Measurements from ENCODE around the gene DEFB131B. TPM values are rescaled to one million over a fixed set of nuclear protein-coding genes. Genes with fewer than 3 reads are reported as not detected.
A peak's percentile ranks its signal among the peaks of the same experiment; 100 is the strongest.
"Not testable (repeated sequence)": the region's sequence is repeated elsewhere in the genome, so short reads cannot be mapped to it uniquely, and the experiment has no call there.

DEFB131B gene
- total RNA-seq, 1 experiment from 2014 or later = not detected

- H3F3A ChIP-seq (ENCODE audit: insufficient read depth, low read depth); H3K9me3 ChIP-seq (ENCODE audit: insufficient read depth, low read depth); BruUV-seq (replicated peaks); H3K4me1 ChIP-seq (replicated peaks; ENCODE audit: insufficient read depth); H3K79me2 ChIP-seq (ENCODE audit: low read depth); H3K4me2 ChIP-seq; POLR2A ChIA-PET (ENCODE audit: unreplicated experiment); intact Hi-C loops (cut with micrococcal nuclease; ENCODE audit: unreplicated experiment); CTCF ChIA-PET; H4K20me1 ChIP-seq (ENCODE audit: insufficient read depth); H2AFZ ChIP-seq; H3K4me3 ChIP-seq; H3K27me3 ChIP-seq (ENCODE audit: insufficient read depth, low read depth); H3K27ac ChIP-seq; H3K36me3 ChIP-seq (ENCODE audit: low read depth); H3K9me2 ChIP-seq (ENCODE audit: insufficient read depth): not testable (repeated sequence)
- peak; percentile 44 to 75 for DNase-seq
- peak; percentile 70 for TF ChIP-seq CTCF (conservative IDR thresholded peaks at IDR 0.05)
Observed at GRCh38 chr11:71863978-71864627, 14.2 kb upstream of the DEFB131B start.

GRCh38 chr11:71867209-71867608 is 11.0 kb upstream of the DEFB131B start:
- H3F3A ChIP-seq (ENCODE audit: insufficient read depth, low read depth); CTCF ChIA-PET; H3K27ac ChIP-seq; POLR2A ChIA-PET (ENCODE audit: unreplicated experiment); BruUV-seq (replicated peaks); H3K36me3 ChIP-seq (ENCODE audit: low read depth); H3K9me2 ChIP-seq (ENCODE audit: insufficient read depth); H3K4me3 ChIP-seq; H3K79me2 ChIP-seq (ENCODE audit: low read depth); DNase-seq; H2AFZ ChIP-seq; H3K4me1 ChIP-seq (replicated peaks; ENCODE audit: insufficient read depth); H4K20me1 ChIP-seq (ENCODE audit: insufficient read depth); H3K9me3 ChIP-seq (ENCODE audit: insufficient read depth, low read depth); H3K27me3 ChIP-seq (ENCODE audit: insufficient read depth, low read depth); intact Hi-C loops (cut with micrococcal nuclease; ENCODE audit: unreplicated experiment); H3K4me2 ChIP-seq: not testable (repeated sequence)

GRCh38 chr11:71869931-71870330 is 8.3 kb upstream of the DEFB131B start:
- H3K36me3 ChIP-seq (ENCODE audit: low read depth); H3K27me3 ChIP-seq (ENCODE audit: insufficient read depth, low read depth); H3K9me2 ChIP-seq (ENCODE audit: insufficient read depth); H3F3A ChIP-seq (ENCODE audit: insufficient read depth, low read depth); BruUV-seq (replicated peaks); DNase-seq; H3K27ac ChIP-seq; H3K9me3 ChIP-seq (ENCODE audit: insufficient read depth, low read depth); H3K4me3 ChIP-seq; H3K4me2 ChIP-seq; H3K4me1 ChIP-seq (replicated peaks; ENCODE audit: insufficient read depth); intact Hi-C loops (cut with micrococcal nuclease; ENCODE audit: unreplicated experiment); POLR2A ChIA-PET (ENCODE audit: unreplicated experiment); H2AFZ ChIP-seq; H4K20me1 ChIP-seq (ENCODE audit: insufficient read depth); H3K79me2 ChIP-seq (ENCODE audit: low read depth); CTCF ChIA-PET: not testable (repeated sequence)

- H3F3A ChIP-seq (ENCODE audit: insufficient read depth, low read depth); CTCF ChIA-PET; H3K79me2 ChIP-seq (ENCODE audit: low read depth); H3K4me2 ChIP-seq; H3K9me3 ChIP-seq (ENCODE audit: insufficient read depth, low read depth); H2AFZ ChIP-seq; BruUV-seq (replicated peaks); H3K4me1 ChIP-seq (replicated peaks; ENCODE audit: insufficient read depth); intact Hi-C loops (cut with micrococcal nuclease; ENCODE audit: unreplicated experiment); H3K27me3 ChIP-seq (ENCODE audit: insufficient read depth, low read depth); H3K36me3 ChIP-seq (ENCODE audit: low read depth); H3K9me2 ChIP-seq (ENCODE audit: insufficient read depth); H4K20me1 ChIP-seq (ENCODE audit: insufficient read depth); DNase-seq; POLR2A ChIA-PET (ENCODE audit: unreplicated experiment); H3K4me3 ChIP-seq; H3K27ac ChIP-seq: not testable (repeated sequence)
Observed at GRCh38 chr11:71870661-71871060, 7.6 kb upstream of the DEFB131B start.

DNA sequence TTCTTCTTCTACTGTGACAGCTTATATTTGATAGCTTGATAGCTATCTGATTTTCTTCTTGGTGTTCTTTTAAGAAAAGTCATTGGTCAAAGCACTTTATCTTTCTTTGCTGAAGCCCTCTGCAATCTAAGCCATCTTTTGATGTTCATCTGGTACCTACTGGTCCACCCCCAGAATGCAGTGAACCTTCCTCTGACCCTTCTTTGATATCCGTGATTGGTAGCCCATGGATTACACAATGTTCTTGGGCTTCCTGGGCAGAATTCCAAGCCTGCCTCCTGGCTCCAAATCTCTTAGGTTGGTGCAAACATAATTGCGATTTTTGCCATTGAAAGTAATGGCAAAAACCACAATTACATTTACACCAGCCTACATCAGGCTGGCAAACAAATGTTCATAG is 2.0 kb upstream of the DEFB131B start:
- H3K4me2 ChIP-seq; BruUV-seq (replicated peaks); intact Hi-C loops (cut with micrococcal nuclease; ENCODE audit: unreplicated experiment); H3K36me3 ChIP-seq (ENCODE audit: low read depth); H4K20me1 ChIP-seq (ENCODE audit: insufficient read depth); H3K9me3 ChIP-seq (ENCODE audit: insufficient read depth, low read depth); H3K79me2 ChIP-seq (ENCODE audit: low read depth); H3F3A ChIP-seq (ENCODE audit: insufficient read depth, low read depth); H3K27me3 ChIP-seq (ENCODE audit: insufficient read depth, low read depth); H3K4me3 ChIP-seq; H3K27ac ChIP-seq; H2AFZ ChIP-seq; H3K9me2 ChIP-seq (ENCODE audit: insufficient read depth); POLR2A ChIA-PET (ENCODE audit: unreplicated experiment); DNase-seq; H3K4me1 ChIP-seq (replicated peaks; ENCODE audit: insufficient read depth); CTCF ChIA-PET: not testable (repeated sequence)

- H2AFZ ChIP-seq; H3K9me3 ChIP-seq (ENCODE audit: insufficient read depth, low read depth); H3K27me3 ChIP-seq (ENCODE audit: insufficient read depth, low read depth); H3K9me2 ChIP-seq (ENCODE audit: insufficient read depth); intact Hi-C loops (cut with micrococcal nuclease; ENCODE audit: unreplicated experiment); DNase-seq; H3K4me2 ChIP-seq; POLR2A ChIA-PET (ENCODE audit: unreplicated experiment); BruUV-seq (replicated peaks); H3K79me2 ChIP-seq (ENCODE audit: low read depth); H3K4me3 ChIP-seq; H3F3A ChIP-seq (ENCODE audit: insufficient read depth, low read depth); H3K27ac ChIP-seq; H3K36me3 ChIP-seq (ENCODE audit: low read depth); CTCF ChIA-PET; H4K20me1 ChIP-seq (ENCODE audit: insufficient read depth): not testable (repeated sequence)
- peaks cover 13% of the 10 kb centered on the region for H3K4me1 ChIP-seq (replicated peaks; ENCODE audit: insufficient read depth)
Observed at GRCh38 chr11:71885806-71886205, 7.6 kb downstream of the DEFB131B start.

DNA sequence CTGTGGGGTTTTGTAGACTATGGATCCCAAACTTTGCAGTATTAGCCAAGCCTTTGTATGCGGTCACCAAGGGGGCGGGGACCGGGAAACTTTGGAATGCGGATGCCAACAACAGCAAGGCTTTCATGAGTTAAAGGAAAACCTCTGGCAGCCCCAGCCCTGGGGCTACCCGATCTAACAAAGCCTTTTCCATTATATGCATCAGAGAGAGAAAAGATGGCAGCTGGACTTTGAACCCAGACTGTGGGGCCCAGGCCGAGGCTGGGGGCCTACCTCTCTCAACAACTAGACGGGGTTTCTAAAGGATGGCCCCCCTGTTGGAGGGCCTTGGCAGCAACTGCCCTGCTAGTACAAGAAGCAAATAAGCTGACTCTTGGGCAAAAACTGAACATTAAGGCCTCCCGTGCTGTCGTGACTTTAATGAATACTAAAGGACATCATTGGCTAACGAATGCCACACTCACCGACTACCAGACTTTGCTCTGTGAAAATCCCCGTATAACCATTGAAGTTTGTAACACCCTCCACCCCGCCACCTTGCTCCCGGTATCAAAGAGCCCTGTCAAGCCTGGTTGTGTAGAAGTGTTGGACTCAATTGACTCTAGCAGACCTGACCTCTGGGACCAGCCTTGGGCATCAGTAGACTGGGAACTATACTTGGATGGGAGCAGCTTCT is 10.2 kb downstream of the DEFB131B start:
- H3K9me3 ChIP-seq (ENCODE audit: insufficient read depth, low read depth); H2AFZ ChIP-seq; H3K4me2 ChIP-seq; H3K27me3 ChIP-seq (ENCODE audit: insufficient read depth, low read depth); BruUV-seq (replicated peaks); H3K4me3 ChIP-seq; H3K27ac ChIP-seq; intact Hi-C loops (cut with micrococcal nuclease; ENCODE audit: unreplicated experiment); H3F3A ChIP-seq (ENCODE audit: insufficient read depth, low read depth); H3K36me3 ChIP-seq (ENCODE audit: low read depth); H3K9me2 ChIP-seq (ENCODE audit: insufficient read depth); H4K20me1 ChIP-seq (ENCODE audit: insufficient read depth); H3K79me2 ChIP-seq (ENCODE audit: low read depth); DNase-seq; CTCF ChIA-PET; POLR2A ChIA-PET (ENCODE audit: unreplicated experiment): not testable (repeated sequence)
- H3K4me1 ChIP-seq (replicated peaks; ENCODE audit: insufficient read depth) = peaks cover 13% of the 10 kb centered on the region
